ENCODE data around the gene VPS13D. TPM values are rescaled to one million over a fixed set of nuclear protein-coding genes. Genes with fewer than 3 reads are reported as not detected.
"Not testable (repeated sequence)": the region's sequence is repeated elsewhere in the genome, so short reads cannot be mapped to it uniquely, and the experiment has no call there.

VPS13D gene
- total RNA-seq, 4 donors from 2014 or later, result 94.4 to 472 (median 163) TPM

DNA sequence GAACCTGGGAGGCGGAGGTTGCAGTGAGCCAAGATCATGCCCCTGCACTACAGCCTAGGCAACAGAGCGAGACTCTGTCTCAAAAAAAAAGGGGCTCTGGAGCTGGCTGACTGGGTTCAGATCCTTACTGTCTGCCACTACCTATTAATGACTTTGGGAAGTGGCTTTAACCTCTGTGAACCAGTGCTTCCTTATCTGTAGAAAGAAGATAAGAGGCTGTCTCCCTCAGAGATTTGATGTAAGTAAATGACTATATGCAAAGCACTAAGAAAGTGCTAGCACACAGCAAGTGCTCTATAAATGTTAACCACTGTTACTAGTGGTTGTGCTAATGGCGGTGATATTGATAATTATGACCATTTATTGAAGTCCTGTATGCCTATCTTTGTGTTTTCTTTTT, 94.6 kb downstream of the VPS13D start:
- no peak for DNase-seq (ENCODE audit: low spot score in 2 of 2)
- Histone ChIP-seq H3K27ac (no peak overlapping the region), H3K36me3 (peaks cover 76% of the 10 kb centered on the region), H3K4me1 (no peaks in the 10 kb centered on the region), H3K27me3 (no peaks in the 10 kb centered on the region), H3K4me3 (no peak overlapping the region), H3K9me3 (no peaks in the 10 kb centered on the region)
- TF ChIP-seq POLR2AphosphoS5 (IDR thresholded peaks at IDR 0.05) (no peak), EP300 (IDR thresholded peaks at IDR 0.05) (no peak), POLR2A (IDR thresholded peaks at IDR 0.05) (no peak)
- TF ChIP-seq, protein P1, sequence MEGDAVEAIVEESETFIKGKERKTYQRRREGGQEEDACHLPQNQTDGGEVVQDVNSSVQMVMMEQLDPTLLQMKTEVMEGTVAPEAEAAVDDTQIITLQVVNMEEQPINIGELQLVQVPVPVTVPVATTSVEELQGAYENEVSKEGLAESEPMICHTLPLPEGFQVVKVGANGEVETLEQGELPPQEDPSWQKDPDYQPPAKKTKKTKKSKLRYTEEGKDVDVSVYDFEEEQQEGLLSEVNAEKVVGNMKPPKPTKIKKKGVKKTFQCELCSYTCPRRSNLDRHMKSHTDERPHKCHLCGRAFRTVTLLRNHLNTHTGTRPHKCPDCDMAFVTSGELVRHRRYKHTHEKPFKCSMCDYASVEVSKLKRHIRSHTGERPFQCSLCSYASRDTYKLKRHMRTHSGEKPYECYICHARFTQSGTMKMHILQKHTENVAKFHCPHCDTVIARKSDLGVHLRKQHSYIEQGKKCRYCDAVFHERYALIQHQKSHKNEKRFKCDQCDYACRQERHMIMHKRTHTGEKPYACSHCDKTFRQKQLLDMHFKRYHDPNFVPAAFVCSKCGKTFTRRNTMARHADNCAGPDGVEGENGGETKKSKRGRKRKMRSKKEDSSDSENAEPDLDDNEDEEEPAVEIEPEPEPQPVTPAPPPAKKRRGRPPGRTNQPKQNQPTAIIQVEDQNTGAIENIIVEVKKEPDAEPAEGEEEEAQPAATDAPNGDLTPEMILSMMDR (IDR thresholded peaks at IDR 0.05), result no peak
- 95% methylated on average over 3 of the region's 3 CpGs for WGBS

DNA sequence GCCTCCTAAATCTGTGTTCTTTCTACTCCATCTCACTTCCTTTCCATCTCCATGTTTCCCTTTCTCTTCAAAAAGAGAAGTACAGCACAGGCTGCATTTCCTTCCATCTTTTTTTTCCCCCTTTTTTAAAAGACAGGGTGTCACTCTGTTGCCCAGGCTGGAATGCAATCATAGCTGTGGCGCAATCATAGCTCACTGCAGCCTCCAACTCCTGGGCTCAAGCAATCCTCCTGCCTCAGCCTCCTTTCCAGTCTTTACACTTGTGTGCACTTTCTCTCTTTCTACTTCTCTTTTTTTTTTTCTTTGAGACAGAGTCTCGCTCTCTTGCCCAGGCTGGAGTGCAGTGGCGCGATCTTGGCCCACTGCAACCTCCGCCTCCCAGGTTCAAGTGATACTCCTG, 95.1 kb downstream of the VPS13D start:
- 94% methylated on average over 5 of the region's 5 CpGs for WGBS
- not testable (repeated sequence) for H3K9me3 ChIP-seq
- peaks cover 74% of the 10 kb centered on the region for H3K36me3 ChIP-seq

DNA sequence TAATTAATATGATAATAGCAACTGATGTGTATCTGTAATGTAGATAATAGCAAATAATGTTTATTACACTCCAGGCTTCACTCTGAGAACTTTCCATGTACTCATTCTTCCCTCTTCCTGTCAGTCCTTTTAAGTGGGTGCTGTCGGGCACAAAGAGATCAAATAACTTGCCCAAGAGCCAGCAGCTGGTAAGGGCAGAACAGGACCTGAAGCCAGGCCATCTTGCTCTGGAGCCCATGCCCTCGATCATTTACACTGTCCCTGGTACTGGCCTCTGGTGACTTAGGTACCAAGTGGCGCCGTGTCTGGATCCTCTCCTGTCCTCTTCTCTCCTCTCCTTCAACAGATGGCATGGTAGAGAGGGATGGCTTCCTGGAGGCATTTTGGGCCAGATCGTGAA, 97.2 kb downstream of the VPS13D start:
- Histone ChIP-seq H3K9me3 (no peaks in the 10 kb centered on the region), H3K36me3 (peaks cover 75% of the 10 kb centered on the region), H3K4me3 (no peak overlapping the region), H3K27ac (no peak overlapping the region), H3K4me1 (no peaks in the 10 kb centered on the region), H3K27me3 (no peaks in the 10 kb centered on the region)
- no peak for TF ChIP-seq POLR2A (IDR thresholded peaks at IDR 0.05)
- TF ChIP-seq, protein P1 (IDR thresholded peaks at IDR 0.05), result no peak
- TF ChIP-seq EP300 (IDR thresholded peaks at IDR 0.05), result no peak
- TF ChIP-seq POLR2AphosphoS5 (IDR thresholded peaks at IDR 0.05), result no peak
- WGBS, result 90% methylated on average over 5 of the region's 5 CpGs
- DNase-seq (ENCODE audit: low spot score in 2 of 2), result no peak

More for the DNA sequence above, 95.1 kb downstream of the VPS13D start:
- not testable (repeated sequence) for H3K4me3 ChIP-seq; H3K27me3 ChIP-seq; DNase-seq (ENCODE audit: low spot score in 2 of 2); H3K4me1 ChIP-seq; H3K27ac ChIP-seq

DNA sequence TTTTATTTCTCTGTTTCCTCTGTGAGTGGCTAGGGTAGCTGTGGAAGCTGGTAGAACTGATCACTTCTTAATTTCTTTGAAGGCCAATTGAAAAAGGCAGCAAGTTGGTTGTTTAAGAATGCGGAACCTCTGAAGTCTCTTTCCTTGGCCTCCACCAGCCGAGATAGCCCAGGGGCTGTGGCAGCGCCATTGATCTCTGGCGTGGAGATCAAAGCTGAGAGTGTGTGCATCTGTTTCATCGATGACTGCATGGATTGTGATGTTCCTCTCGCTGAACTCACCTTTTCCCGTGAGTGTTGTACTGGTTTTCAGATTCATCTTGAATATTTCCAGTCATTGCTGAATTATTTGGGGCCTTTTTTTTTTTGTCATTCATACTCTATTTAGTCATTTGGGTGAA, 97.7 kb downstream of the VPS13D start:
- TF ChIP-seq, protein P1 (IDR thresholded peaks at IDR 0.05), result no peak
- WGBS, result 82% methylated on average over 7 of the region's 7 CpGs
- H3K4me3 ChIP-seq, result no peak overlapping the region
- DNase-seq (ENCODE audit: low spot score in 2 of 2), result no peak
- H3K27me3 ChIP-seq, result no peaks in the 10 kb centered on the region
- H3K27ac ChIP-seq, result no peak overlapping the region
- no peaks in the 10 kb centered on the region for H3K4me1 ChIP-seq
- H3K9me3 ChIP-seq, result no peaks in the 10 kb centered on the region
- H3K36me3 ChIP-seq, result peaks cover 75% of the 10 kb centered on the region

DNA sequence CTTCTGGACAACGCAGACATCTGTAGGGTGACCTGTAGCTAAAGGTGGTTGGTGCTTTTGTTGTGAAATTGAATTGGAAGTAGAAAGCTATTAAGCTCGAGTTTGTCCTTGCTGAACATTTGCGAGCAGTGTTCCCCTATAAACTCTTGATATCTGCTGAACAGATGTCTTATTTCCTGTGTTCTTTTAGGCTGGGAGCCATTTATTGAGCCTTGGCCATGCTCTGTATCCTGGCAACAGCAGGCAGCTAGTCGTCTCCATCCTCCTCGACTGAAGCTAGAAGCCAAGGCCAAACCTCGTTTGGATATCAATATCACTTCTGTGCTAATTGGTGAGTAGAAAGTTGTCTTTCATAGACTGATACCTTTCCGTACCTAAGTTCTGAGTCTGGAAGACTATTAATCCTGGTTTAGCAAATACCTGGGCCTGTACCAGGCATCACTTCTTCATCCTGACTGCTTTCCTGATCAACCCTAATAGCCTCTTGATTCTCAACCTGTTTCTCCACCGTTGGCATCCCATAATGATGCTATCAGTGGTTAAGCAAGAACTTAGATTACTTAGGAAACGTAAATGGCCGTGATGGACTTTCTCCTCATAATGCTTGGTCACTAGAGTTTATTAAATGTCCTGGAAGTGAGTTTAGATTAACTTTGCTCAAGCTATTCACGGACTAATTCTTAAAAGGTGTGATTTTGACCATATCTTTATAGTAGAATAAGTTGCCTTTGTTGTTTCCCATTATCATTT, 103.4 kb downstream of the VPS13D start:
- TF ChIP-seq, protein P1 (IDR thresholded peaks at IDR 0.05), result no peak
- no peak for TF ChIP-seq POLR2A (IDR thresholded peaks at IDR 0.05)
- no peak for TF ChIP-seq POLR2AphosphoS5 (IDR thresholded peaks at IDR 0.05)
- no peak for TF ChIP-seq EP300 (IDR thresholded peaks at IDR 0.05)
- 77% methylated on average over 11 of the region's 11 CpGs for WGBS
- H3K27ac ChIP-seq, result no peak overlapping the region
- no peaks in the 10 kb centered on the region for H3K4me1 ChIP-seq
- H3K27me3 ChIP-seq, result no peaks in the 10 kb centered on the region
- DNase-seq (ENCODE audit: low spot score in 2 of 2), result no peak
- peaks cover 80% of the 10 kb centered on the region for H3K36me3 ChIP-seq
- no peaks in the 10 kb centered on the region for H3K9me3 ChIP-seq
- H3K4me3 ChIP-seq, result no peak overlapping the region

DNA sequence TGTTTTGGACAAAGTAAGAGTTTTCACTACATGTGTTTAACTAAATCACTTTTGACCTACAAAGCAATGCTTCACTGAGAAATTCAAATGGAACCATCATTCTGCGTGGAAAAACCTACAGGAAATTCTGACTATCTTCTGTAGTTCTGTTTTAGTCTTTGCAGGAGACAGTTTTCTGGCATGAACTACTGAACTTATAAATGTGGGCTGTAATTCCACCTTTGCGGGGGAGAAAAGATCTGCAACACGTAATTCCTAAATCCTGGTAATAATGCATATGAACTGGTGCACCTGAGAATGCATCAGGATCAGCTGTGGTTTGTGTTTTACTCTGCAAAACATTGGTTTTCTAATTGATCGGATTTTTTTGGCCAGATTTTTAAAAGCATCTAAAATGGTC, 106.0 kb downstream of the VPS13D start:
- no peak for DNase-seq (ENCODE audit: low spot score in 2 of 2)
- TF ChIP-seq EP300 (IDR thresholded peaks at IDR 0.05) (no peak), POLR2A (IDR thresholded peaks at IDR 0.05) (no peak), POLR2AphosphoS5 (IDR thresholded peaks at IDR 0.05) (no peak)
- TF ChIP-seq, protein P1 (IDR thresholded peaks at IDR 0.05), result no peak
- H3K4me3 ChIP-seq, result no peak overlapping the region
- peaks cover 13% of the 10 kb centered on the region for H3K4me1 ChIP-seq
- no peaks in the 10 kb centered on the region for H3K9me3 ChIP-seq
- WGBS, result 96% methylated on average over 4 of the region's 4 CpGs
- no peak overlapping the region for H3K27ac ChIP-seq
- H3K27me3 ChIP-seq, result no peaks in the 10 kb centered on the region
- peaks cover 74% of the 10 kb centered on the region for H3K36me3 ChIP-seq
